Adrenal gland (tissue), 5 donors: ENCODE data around the gene MRPL21.

Experiments
- POLR2A ChIP-seq, 2 donors: fragments of 450-650 bp; IDR thresholded peaks; one replicate each; pipeline ENCODE4 v1.6.1; 2017; ENCODE audit warnings: antibody characterized with exemption in 2 of 2, mild to moderate bottlenecking in 2 of 2, moderate library complexity in 1 of 2
- TF ChIP-seq, protein P1 (sequence below), 6 experiments: fragments of 450-650 bp in 4 of 6; fragments of 200-600 bp in 2 of 6; sonication (generic) in 1 of 6; IDR thresholded peaks; 1 replicate in 5 of 6; 2 replicates in 1 of 6; pipeline versions ENCODE4 v1.5.1 to v1.8.0; 2016 to 2021; ENCODE audit warnings: antibody characterized with exemption in 6 of 6, mild to moderate bottlenecking in 2 of 6, moderate library complexity in 1 of 6
- donor health status: DM: no; HTN: no; CAD: no.

DNA sequence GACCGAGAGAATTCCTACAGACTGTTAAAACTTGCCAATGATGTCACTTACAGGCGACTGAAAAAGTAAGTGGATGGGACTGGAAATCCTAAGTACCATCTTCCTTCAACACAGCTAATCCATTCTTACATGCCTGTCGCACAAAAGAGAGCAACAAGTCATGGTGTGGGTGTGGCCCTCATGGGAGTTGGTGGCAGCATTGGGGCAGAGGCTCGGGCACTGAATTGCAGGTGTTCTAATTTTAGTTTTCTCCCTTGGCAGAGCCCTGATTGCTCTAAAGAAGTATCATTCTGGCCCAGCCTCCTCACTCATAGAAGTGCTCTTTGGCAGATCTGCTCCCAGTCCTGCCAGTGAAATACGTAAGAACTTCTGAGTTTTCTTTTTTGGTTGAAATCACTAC lies 4.6 kb upstream of the MRPL21 start:
- TF ChIP-seq, protein P1, sequence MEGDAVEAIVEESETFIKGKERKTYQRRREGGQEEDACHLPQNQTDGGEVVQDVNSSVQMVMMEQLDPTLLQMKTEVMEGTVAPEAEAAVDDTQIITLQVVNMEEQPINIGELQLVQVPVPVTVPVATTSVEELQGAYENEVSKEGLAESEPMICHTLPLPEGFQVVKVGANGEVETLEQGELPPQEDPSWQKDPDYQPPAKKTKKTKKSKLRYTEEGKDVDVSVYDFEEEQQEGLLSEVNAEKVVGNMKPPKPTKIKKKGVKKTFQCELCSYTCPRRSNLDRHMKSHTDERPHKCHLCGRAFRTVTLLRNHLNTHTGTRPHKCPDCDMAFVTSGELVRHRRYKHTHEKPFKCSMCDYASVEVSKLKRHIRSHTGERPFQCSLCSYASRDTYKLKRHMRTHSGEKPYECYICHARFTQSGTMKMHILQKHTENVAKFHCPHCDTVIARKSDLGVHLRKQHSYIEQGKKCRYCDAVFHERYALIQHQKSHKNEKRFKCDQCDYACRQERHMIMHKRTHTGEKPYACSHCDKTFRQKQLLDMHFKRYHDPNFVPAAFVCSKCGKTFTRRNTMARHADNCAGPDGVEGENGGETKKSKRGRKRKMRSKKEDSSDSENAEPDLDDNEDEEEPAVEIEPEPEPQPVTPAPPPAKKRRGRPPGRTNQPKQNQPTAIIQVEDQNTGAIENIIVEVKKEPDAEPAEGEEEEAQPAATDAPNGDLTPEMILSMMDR (IDR thresholded peaks at IDR 0.05): no peak
- TF ChIP-seq POLR2A (IDR thresholded peaks at IDR 0.05): no peak
